HG02840 (cell line): ENCODE results near the gene ST6GALNAC3.
"Not testable (repeated sequence)": the region's sequence is repeated elsewhere in the genome, so short reads cannot be mapped to it uniquely, and the experiment has no call there.

Experiments
- ATAC-seq: cut with Tn5 transposase; IDR thresholded peaks from one replicate; pipeline ENCODE4 v1.9.1; 2021; ENCODE audit warnings: mild to moderate bottlenecking, moderate library complexity, moderate number of reproducible peaks; ENCODE audit not compliant: unreplicated experiment, low FRiP score

ST6GALNAC3 gene

GRCh38 chr1:76074321-76075187 lies at the start of gene ST6GALNAC3:
TSS of gene ST6GALNAC3 (plus strand) at chr1:76074746.
- ATAC-seq = peak; percentile 78

- no peak for ATAC-seq
These were observed 47.2 kb upstream of the ST6GALNAC3 start for GRCh38 chr1:76027341-76027740.

GRCh38 chr1:76029331-76029730 lies 45.2 kb upstream of the ST6GALNAC3 start:
- no peak for ATAC-seq

GRCh38 chr1:76031496-76031895 lies 43.0 kb upstream of the ST6GALNAC3 start:
- no peak for ATAC-seq

- no peak for ATAC-seq
These were observed 40.6 kb upstream of the ST6GALNAC3 start for GRCh38 chr1:76033800-76034475.

- ATAC-seq = no peak
These were observed 39.5 kb upstream of the ST6GALNAC3 start for GRCh38 chr1:76035053-76035452.

- ATAC-seq = no peak
These were observed 37.2 kb upstream of the ST6GALNAC3 start for GRCh38 chr1:76037324-76037723.

- no peak for ATAC-seq
These were observed 36.1 kb upstream of the ST6GALNAC3 start for GRCh38 chr1:76038287-76039004.

GRCh38 chr1:76046149-76046548 lies 28.4 kb upstream of the ST6GALNAC3 start:
- ATAC-seq = no peak

- ATAC-seq = no peak
These were observed 26.3 kb upstream of the ST6GALNAC3 start for GRCh38 chr1:76048219-76048618.

- ATAC-seq = no peak
These were observed 25.6 kb upstream of the ST6GALNAC3 start for GRCh38 chr1:76048926-76049325.

- ATAC-seq = no peak
These were observed 25.0 kb upstream of the ST6GALNAC3 start for GRCh38 chr1:76049498-76049897.

- not testable (repeated sequence) for ATAC-seq
These were observed 24.5 kb upstream of the ST6GALNAC3 start for GRCh38 chr1:76050073-76050472.

- no peak for ATAC-seq
These were observed 21.5 kb upstream of the ST6GALNAC3 start for GRCh38 chr1:76053021-76053420.

GRCh38 chr1:76054359-76054758 lies 20.2 kb upstream of the ST6GALNAC3 start:
- no peak for ATAC-seq

GRCh38 chr1:76055987-76056386 lies 18.6 kb upstream of the ST6GALNAC3 start:
- ATAC-seq = no peak

GRCh38 chr1:76059451-76059850 lies 15.1 kb upstream of the ST6GALNAC3 start:
- no peak for ATAC-seq

- no peak for ATAC-seq
These were observed 9.3 kb upstream of the ST6GALNAC3 start for GRCh38 chr1:76065270-76065669.

- ATAC-seq = no peak
These were observed 8.2 kb upstream of the ST6GALNAC3 start for GRCh38 chr1:76066394-76066793.

GRCh38 chr1:76068542-76068941 lies 6.0 kb upstream of the ST6GALNAC3 start:
- ATAC-seq = no peak

- ATAC-seq = no peak
These were observed 5.5 kb upstream of the ST6GALNAC3 start for GRCh38 chr1:76068953-76069561.
